HG02885 (cell line): ENCODE measurements around the gene PANK4.

Source experiments
- ATAC-seq: cut with Tn5 transposase; IDR thresholded peaks from one replicate; pipeline ENCODE4 v1.9.1; 2021; ENCODE audit warnings: mild to moderate bottlenecking; ENCODE audit not compliant: unreplicated experiment, poor library complexity

Gene PANK4

GRCh38 chr1:2546515-2547209 lies 20.3 kb upstream of the PANK4 start:
- peak; percentile 27 for ATAC-seq

GRCh38 chr1:2545754-2546514 lies 19.5 kb upstream of the PANK4 start:
- peak; percentile 48 for ATAC-seq

- no peak for ATAC-seq
These were observed 18.7 kb upstream of the PANK4 start for GRCh38 chr1:2544875-2545640.

- ATAC-seq = no peak
These were observed 17.9 kb upstream of the PANK4 start for GRCh38 chr1:2544093-2544874.

- ATAC-seq = no peak
These were observed 17.2 kb upstream of the PANK4 start for GRCh38 chr1:2543543-2544092.

GRCh38 chr1:2542246-2542915 lies 16.0 kb upstream of the PANK4 start:
- no peak for ATAC-seq

- ATAC-seq = no peak
These were observed 15.3 kb upstream of the PANK4 start for GRCh38 chr1:2541619-2542245.

- no peak for ATAC-seq
These were observed 14.6 kb upstream of the PANK4 start for GRCh38 chr1:2540816-2541492.

GRCh38 chr1:2539312-2539907 lies 13.0 kb upstream of the PANK4 start:
- no peak for ATAC-seq

GRCh38 chr1:2538872-2539271 lies 12.5 kb upstream of the PANK4 start:
- ATAC-seq = no peak

GRCh38 chr1:2538376-2538775 lies 12.0 kb upstream of the PANK4 start:
- ATAC-seq = no peak

GRCh38 chr1:2537784-2538115 lies 11.4 kb upstream of the PANK4 start:
- ATAC-seq = no peak

- ATAC-seq = no peak
These were observed 9.6 kb upstream of the PANK4 start for GRCh38 chr1:2535981-2536380.

- ATAC-seq = no peak
These were observed 9.1 kb upstream of the PANK4 start for GRCh38 chr1:2535455-2535854.

GRCh38 chr1:2534687-2535441 lies 8.5 kb upstream of the PANK4 start:
- no peak for ATAC-seq

GRCh38 chr1:2534315-2534686 lies 7.9 kb upstream of the PANK4 start:
- no peak for ATAC-seq

- no peak for ATAC-seq
These were observed 7.0 kb upstream of the PANK4 start for GRCh38 chr1:2533365-2533764.
